Activated naive CD8-positive, alpha-beta T cell treated with anti-CD3 and anti-CD28 coated beads, Interleukin-2, amount 10 ng/mL, durations not matched to agents 7 days and 5 days (primary cell): ENCODE data around the gene MAP4K1. TPM values are rescaled to one million over a fixed set of nuclear protein-coding genes. Genes with fewer than 3 reads are reported as not detected.
"Not testable (repeated sequence)": the region's sequence is repeated elsewhere in the genome, so short reads cannot be mapped to it uniquely, and the experiment has no call there.

ENCODE experiments used
- ATAC-seq: fragments of 150-1000 bp; cut with Tn5 transposase; one replicate; pipeline ENCODE4 v1.10.0; 2021; ENCODE audit warnings: low read depth, moderate library complexity
- POLR2A ChIA-PET: fragments of 350-600 bp; sonication (Branson Sonifier 250); formaldehyde crosslinking; loops from one replicate; lab custom pipeline; 2021; ENCODE audit warnings: antibody characterized with exemption; lab: Charles Lee
- DNase-seq: peaks from one replicate; pipeline ENCODE4 v3.0.0; 2021
- H3K27ac Mint-ChIP-seq: one replicate; pipeline ENCODE4 v1.8.0; 2022; ENCODE audit warnings: mild to moderate bottlenecking, mixed read lengths
- H3K27me3 Mint-ChIP-seq: one replicate; pipeline ENCODE4 v1.8.0; 2022; ENCODE audit warnings: mild to moderate bottlenecking, moderate library complexity, mixed read lengths
- H3K36me3 Mint-ChIP-seq: one replicate; pipeline ENCODE4 v1.8.0; 2021; ENCODE audit warnings: mild to moderate bottlenecking, mixed read lengths
- H3K4me1 Mint-ChIP-seq: one replicate; pipeline ENCODE4 v1.8.0; 2021; ENCODE audit warnings: mixed read lengths
- H3K4me3 Mint-ChIP-seq: one replicate; pipeline ENCODE4 v1.8.0; 2022; ENCODE audit warnings: mild to moderate bottlenecking, moderate library complexity, mixed read lengths
- H3K9me3 Mint-ChIP-seq: one replicate; pipeline ENCODE4 v1.8.0; 2021; ENCODE audit warnings: mixed read lengths
- total RNA-seq, 2 experiments: library from RNA; stranded (reverse); gene quantifications; one replicate each; pipeline ENCODE4 v1.2.3, GENCODE V29; 2021

MAP4K1 gene
- total RNA-seq, 2 experiments from 2014 or later: 299 to 313 TPM

DNA sequence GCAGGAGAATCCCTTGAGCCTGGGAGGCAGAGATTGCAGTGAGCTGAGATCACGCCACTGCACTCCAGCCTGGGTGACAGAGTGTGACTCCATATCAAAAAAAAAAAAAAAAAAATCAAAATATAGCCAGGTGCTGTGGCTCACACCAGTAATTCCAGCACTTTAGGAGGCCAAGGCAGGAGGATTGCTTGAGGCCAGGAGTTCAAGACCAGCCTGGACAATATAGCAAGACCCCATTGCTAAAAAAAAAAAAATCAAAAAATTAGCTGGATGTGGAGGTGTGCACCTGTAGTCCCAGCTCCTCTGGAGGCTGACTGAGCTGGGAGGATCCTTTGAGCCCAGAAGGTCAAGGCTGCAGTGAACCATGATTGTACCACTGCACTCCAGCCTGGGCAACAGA lies 64.5 kb downstream of the MAP4K1 start:
- H3K4me3 Mint-ChIP-seq, ATAC-seq, H3K36me3 Mint-ChIP-seq, H3K9me3 Mint-ChIP-seq, POLR2A ChIA-PET, H3K27ac Mint-ChIP-seq, DNase-seq: not testable (repeated sequence)
- Mint-ChIP-seq H3K4me1 (peaks cover 18% of the 10 kb centered on the region), H3K27me3 (peaks cover 24% of the 10 kb centered on the region)

- H3K9me3 Mint-ChIP-seq: no peaks in the 10 kb centered on the region
- H3K4me3 Mint-ChIP-seq: no peak overlapping the region
- ATAC-seq (no peak), DNase-seq (no peak)
- POLR2A ChIA-PET: interaction anchor here (0.9 kb wide), 1 partner anchor 283 kb away, joined by 3 read pairs; no protein-coding TSS in a partner anchor
- no peaks in the 10 kb centered on the region for H3K36me3 Mint-ChIP-seq
- no peak overlapping the region for H3K27ac Mint-ChIP-seq
- peaks cover 20% of the 10 kb centered on the region for H3K27me3 Mint-ChIP-seq
- peaks cover 13% of the 10 kb centered on the region for H3K4me1 Mint-ChIP-seq
These were observed 66.3 kb downstream of the MAP4K1 start for GRCh38 chr19:38551450-38551813.

DNA sequence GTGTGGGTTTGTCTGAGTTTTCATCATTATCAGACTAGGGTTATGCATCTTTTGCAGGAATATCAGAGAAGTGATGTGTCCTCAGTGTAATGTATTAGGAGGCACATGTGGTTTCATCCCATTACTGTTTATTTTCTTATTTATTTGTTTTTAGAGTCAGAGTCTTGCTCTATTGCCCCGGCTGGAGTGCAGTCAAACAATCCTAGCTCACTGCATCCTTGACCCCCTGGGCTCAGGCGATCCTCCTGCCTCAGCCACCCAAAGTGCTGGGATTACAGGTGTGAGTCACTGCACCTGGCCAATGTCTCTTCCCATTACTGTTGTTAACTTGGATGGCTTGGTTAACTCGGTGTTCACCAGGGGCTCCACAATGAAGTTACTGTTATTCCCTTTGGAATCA lies 67.4 kb downstream of the MAP4K1 start:
- Mint-ChIP-seq H3K4me1 (peaks cover 13% of the 10 kb centered on the region), H3K27me3 (peaks cover 14% of the 10 kb centered on the region), H3K4me3 (no peak overlapping the region), H3K27ac (no peak overlapping the region), H3K36me3 (no peaks in the 10 kb centered on the region), H3K9me3 (no peaks in the 10 kb centered on the region)
- POLR2A ChIA-PET: no interaction called here
- ATAC-seq (no peak), DNase-seq (no peak)

DNA sequence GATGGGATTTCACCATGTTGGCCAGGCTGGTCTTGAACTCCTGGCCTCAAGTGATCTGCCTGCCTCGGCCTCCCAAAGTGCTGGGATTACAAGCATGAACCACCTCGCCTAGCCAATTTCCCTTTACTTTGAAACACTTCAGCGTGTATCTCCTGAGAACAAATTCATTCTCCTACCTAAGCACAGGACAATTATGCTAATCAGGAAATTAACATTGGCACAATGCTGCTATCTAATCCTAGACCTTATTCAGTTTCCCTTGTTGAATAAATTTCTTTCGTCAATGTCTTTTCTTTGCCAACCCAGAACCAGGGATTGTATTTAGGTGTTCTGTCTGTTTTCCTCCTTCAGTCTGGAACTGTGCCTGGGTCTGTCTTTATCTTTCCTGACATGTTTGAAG lies 67.8 kb downstream of the MAP4K1 start:
- Mint-ChIP-seq H3K4me1 (peaks cover 15% of the 10 kb centered on the region), H3K4me3 (no peak overlapping the region), H3K9me3 (no peaks in the 10 kb centered on the region), H3K36me3 (no peaks in the 10 kb centered on the region), H3K27me3 (peaks cover 14% of the 10 kb centered on the region), H3K27ac (no peak overlapping the region)
- POLR2A ChIA-PET: no interaction called here
- no peak for DNase-seq
- no peak for ATAC-seq

DNA sequence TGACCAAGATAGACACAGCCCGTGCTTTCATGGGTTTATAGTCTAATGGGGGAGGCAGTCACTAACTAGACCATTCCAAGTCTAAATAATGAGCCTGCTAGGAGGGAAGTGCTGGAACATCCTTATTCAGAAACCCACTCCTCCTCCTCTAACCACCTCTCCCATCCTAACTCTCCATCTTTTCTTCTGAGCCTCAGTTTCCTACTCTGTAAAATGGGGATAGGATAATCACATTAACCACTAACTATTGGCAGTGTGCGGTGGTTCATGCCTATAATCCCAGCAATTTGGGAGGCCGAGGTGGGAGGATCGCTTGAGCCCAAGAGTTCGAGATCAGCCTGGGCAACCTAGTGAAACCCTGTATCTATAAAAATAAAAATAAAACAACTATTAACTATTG lies 68.7 kb downstream of the MAP4K1 start:
- POLR2A ChIA-PET: no interaction called here
- no peak overlapping the region for H3K4me3 Mint-ChIP-seq
- DNase-seq: no peak
- H3K27ac Mint-ChIP-seq: no peak overlapping the region
- peaks cover 20% of the 10 kb centered on the region for H3K4me1 Mint-ChIP-seq
- H3K36me3 Mint-ChIP-seq: no peaks in the 10 kb centered on the region
- no peak for ATAC-seq
- H3K9me3 Mint-ChIP-seq: no peaks in the 10 kb centered on the region
- peaks cover 11% of the 10 kb centered on the region for H3K27me3 Mint-ChIP-seq

DNA sequence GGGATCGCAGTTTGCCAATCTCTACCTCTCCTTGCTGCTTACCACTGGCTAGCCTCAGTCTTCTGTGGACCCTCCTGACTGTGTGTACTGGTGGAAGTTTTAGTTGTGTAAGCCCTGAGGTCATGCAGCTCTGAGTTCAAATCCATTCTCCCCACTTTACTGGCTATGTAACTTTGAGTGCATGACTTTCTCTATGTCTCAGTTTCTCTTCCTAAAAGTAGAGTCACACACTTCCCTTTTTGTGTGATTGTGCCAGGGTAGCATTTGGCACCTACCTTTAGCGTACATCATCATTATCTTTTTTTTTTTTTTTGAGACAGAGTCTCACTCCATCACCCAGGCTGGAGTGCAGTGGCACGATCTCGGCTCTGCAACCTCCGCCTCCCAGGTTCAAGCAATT lies 70.3 kb downstream of the MAP4K1 start:
- Mint-ChIP-seq H3K27me3 (peaks cover 6% of the 10 kb centered on the region), H3K27ac (no peak overlapping the region), H3K4me3 (no peak overlapping the region), H3K9me3 (no peaks in the 10 kb centered on the region), H3K4me1 (peaks cover 20% of the 10 kb centered on the region), H3K36me3 (no peaks in the 10 kb centered on the region)
- POLR2A ChIA-PET: interaction anchor here (0.7 kb wide), 2 partner anchors 83 to 299 kb away, joined by 3 to 4 read pairs; no protein-coding TSS in a partner anchor
- DNase-seq: no peak
- no peak for ATAC-seq

GRCh38 chr19:38545596-38545995 lies 72.2 kb downstream of the MAP4K1 start:
- ATAC-seq: no peak
- Mint-ChIP-seq H3K9me3 (peaks cover 1% of the 10 kb centered on the region), H3K4me3 (no peak overlapping the region), H3K36me3 (peaks cover 4% of the 10 kb centered on the region), H3K4me1 (peaks cover 17% of the 10 kb centered on the region), H3K27me3 (peaks cover 6% of the 10 kb centered on the region), H3K27ac (no peak overlapping the region)
- DNase-seq: no peak
- POLR2A ChIA-PET: interaction anchor here (0.8 to 1.1 kb wide), 2 partner anchors 73 to 89 kb away, joined by 3 to 5 read pairs; partner anchors contain the start of gene EIF3K

DNA sequence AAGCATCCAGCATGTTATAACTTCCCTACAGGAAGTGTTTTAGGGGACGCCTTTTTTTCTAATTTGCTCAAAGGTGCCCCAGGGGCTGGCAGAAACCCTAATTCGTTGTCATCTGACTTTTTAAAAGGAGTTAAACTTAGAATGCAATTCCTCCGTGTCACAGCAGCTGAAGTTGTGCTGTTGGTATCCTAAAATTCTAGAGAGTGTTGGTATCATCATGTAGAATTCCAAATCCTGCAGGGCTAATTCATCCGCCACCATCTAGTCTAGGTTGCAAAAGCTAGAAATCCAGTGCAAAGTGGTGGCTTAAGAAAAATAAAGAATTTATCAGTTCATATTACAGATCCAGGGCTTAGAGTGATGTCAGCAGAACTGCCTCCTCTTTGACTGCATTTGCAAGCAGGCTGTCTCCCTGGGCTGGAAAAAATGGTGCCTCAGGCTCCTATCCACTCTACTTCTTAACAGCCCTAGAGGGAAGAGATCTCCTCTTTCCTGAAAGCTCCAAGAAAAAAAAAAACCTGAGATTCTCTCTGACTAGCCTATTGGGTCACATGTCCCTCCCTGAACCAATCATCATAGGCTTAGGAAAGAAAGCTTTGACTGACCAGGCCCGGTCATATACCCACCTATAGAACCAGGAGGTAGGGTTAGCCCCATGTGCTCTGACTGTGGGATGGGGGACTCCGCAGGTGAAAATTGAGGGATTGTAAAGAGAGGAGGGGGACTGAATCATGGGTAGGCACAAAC lies 73.0 kb downstream of the MAP4K1 start:
- POLR2A ChIA-PET: interaction anchor here (0.6 to 1.3 kb wide), 6 partner anchors 31 to 149 kb away, joined by 3 to 5 read pairs (median 4); partner anchors contain the start of genes ACTN4 and EIF3K
- H3K27me3 Mint-ChIP-seq: peaks cover 6% of the 10 kb centered on the region
- H3K27ac Mint-ChIP-seq: peak overlapping the region; percentile 83
- peak overlapping the region; percentile 72 for H3K4me3 Mint-ChIP-seq
- ATAC-seq (no peak), DNase-seq (no peak)
- H3K4me1 Mint-ChIP-seq: peaks cover 18% of the 10 kb centered on the region
- H3K36me3 Mint-ChIP-seq: peaks cover 5% of the 10 kb centered on the region
- peaks cover 1% of the 10 kb centered on the region for H3K9me3 Mint-ChIP-seq

DNA sequence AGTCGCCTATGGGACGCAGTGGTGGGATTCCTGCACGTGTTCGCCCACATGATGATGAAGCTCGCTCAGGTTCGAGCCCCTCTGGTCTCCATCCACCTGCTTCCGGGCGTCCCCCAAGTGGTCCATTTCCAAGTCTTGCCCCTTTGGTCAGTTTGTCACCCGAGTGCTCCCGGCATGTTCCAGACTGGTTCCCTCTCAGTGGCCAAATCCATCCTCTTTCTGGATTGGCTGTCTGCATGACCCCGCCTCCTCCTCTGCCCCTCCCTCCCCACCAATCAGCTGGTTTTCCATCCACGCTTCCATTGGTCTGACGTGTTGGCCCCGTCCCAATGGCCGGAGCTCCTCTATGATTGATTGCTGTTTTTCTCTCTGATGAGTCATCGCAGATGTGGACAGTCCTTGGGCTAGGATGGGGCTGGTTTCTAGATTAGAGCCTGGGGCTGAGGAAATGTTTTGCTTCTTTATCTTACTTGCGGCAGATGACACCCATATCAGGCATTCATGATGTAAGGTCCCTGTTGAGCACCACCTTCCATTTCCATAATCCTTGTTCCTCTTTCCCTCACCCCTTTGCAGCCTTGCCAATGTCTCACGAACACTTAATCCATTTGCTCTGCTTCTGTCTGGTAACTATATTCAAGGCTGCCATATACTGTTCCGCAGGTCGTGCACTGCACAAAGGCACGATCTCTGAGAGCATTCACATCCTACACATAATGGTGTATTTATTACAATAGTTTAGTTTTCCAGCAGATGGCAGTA lies 73.8 kb downstream of the MAP4K1 start:
- Mint-ChIP-seq H3K4me1 (peaks cover 25% of the 10 kb centered on the region), H3K36me3 (peaks cover 5% of the 10 kb centered on the region), H3K27ac (peak overlapping the region; percentile 83), H3K4me3 (peak overlapping the region; percentile 72), H3K9me3 (peaks cover 1% of the 10 kb centered on the region), H3K27me3 (peaks cover 6% of the 10 kb centered on the region)
- POLR2A ChIA-PET: interaction anchor here (0.6 to 1.3 kb wide), 5 partner anchors 30 to 150 kb away, joined by 3 to 5 read pairs (median 4); partner anchors contain the start of gene ACTN4
- no peak for DNase-seq
- ATAC-seq: peak; percentile 87

DNA sequence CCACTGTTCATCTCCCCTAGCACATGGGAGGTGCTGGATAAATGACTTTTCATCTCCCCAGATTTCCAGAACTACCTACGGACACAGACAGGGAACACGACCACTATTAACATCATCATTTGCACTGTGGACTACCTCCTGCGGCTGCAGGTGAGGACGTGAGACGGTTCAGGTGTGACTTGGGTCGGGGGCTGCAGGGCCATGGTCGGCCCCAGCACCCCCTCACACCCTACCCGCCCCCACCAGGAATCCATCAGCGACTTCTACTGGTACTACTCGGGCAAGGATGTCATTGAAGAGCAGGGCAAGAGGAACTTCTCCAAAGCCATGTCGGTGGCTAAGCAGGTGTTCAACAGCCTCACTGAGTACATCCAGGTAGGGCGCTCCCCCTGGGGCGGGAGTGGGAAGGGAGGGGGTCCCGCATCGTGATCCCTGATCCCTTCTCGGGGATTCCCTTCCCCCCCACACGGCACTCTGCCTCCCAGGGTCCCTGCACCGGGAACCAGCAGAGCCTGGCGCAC lies 74.4 kb downstream of the MAP4K1 start:
- H3K9me3 Mint-ChIP-seq: peaks cover 1% of the 10 kb centered on the region
- H3K27me3 Mint-ChIP-seq: peaks cover 6% of the 10 kb centered on the region
- no peak for DNase-seq
- H3K36me3 Mint-ChIP-seq: peaks cover 5% of the 10 kb centered on the region
- H3K27ac Mint-ChIP-seq: no peak overlapping the region
- POLR2A ChIA-PET: interaction anchor here (1.0 to 1.3 kb wide), 2 partner anchors 29 to 150 kb away, joined by 3 to 5 read pairs; no protein-coding TSS in a partner anchor
- H3K4me3 Mint-ChIP-seq: no peak overlapping the region
- H3K4me1 Mint-ChIP-seq: peaks cover 32% of the 10 kb centered on the region
- ATAC-seq: no peak

DNA sequence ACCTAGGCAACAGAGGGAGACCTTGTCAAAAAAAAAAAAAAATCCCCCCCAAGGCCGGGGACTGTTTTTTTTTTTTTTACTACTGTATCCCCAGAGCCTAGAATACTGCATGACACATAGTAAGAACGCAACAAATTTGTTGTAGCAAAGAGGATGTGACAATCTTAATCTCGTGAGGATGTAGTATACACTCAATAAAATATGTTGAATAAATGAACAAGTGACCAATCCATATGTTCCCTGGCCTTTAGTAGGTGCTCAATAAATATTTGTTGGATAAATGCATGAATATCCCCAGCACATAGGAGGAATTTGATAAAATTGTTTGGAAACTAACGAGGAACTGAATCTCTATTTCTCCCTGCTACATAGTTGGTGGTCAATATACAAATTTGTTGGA lies 75.7 kb downstream of the MAP4K1 start:
- no peak overlapping the region for H3K27ac Mint-ChIP-seq
- peaks cover 1% of the 10 kb centered on the region for H3K9me3 Mint-ChIP-seq
- DNase-seq (no peak), ATAC-seq (no peak)
- H3K4me3 Mint-ChIP-seq: no peak overlapping the region
- peaks cover 5% of the 10 kb centered on the region for H3K36me3 Mint-ChIP-seq
- peaks cover 33% of the 10 kb centered on the region for H3K4me1 Mint-ChIP-seq
- POLR2A ChIA-PET: interaction anchor here (0.6 to 0.7 kb wide), 3 partner anchors 94 to 698 kb away, joined by 3 to 4 read pairs (median 3); no protein-coding TSS in a partner anchor
- no peaks in the 10 kb centered on the region for H3K27me3 Mint-ChIP-seq

- ATAC-seq: no peak
- POLR2A ChIA-PET: interaction anchor here (0.6 to 1.0 kb wide), 3 partner anchors 77 to 309 kb away, joined by 3 to 5 read pairs (median 3); no protein-coding TSS in a partner anchor
- peaks cover 14% of the 10 kb centered on the region for H3K9me3 Mint-ChIP-seq
- peaks cover 30% of the 10 kb centered on the region for H3K4me1 Mint-ChIP-seq
- peaks cover 10% of the 10 kb centered on the region for H3K27me3 Mint-ChIP-seq
- peak overlapping the region; percentile 69 for H3K4me3 Mint-ChIP-seq
- H3K27ac Mint-ChIP-seq: peak overlapping the region; percentile 91
- DNase-seq: no peak
- H3K36me3 Mint-ChIP-seq: peaks cover 14% of the 10 kb centered on the region
These were observed 78.0 kb downstream of the MAP4K1 start for GRCh38 chr19:38539751-38540150.
